NOMO-1 treated with DMSO at 0.1 percent for 48 hours (cell line): Measurements from ENCODE around the gene LIMS2.

Experiments used
- DNase-seq: peaks from one replicate; lab custom pipeline; 2025; ENCODE audit not compliant: unreplicated experiment; lab: John Stamatoyannopoulos, UW

LIMS2 gene

DNA sequence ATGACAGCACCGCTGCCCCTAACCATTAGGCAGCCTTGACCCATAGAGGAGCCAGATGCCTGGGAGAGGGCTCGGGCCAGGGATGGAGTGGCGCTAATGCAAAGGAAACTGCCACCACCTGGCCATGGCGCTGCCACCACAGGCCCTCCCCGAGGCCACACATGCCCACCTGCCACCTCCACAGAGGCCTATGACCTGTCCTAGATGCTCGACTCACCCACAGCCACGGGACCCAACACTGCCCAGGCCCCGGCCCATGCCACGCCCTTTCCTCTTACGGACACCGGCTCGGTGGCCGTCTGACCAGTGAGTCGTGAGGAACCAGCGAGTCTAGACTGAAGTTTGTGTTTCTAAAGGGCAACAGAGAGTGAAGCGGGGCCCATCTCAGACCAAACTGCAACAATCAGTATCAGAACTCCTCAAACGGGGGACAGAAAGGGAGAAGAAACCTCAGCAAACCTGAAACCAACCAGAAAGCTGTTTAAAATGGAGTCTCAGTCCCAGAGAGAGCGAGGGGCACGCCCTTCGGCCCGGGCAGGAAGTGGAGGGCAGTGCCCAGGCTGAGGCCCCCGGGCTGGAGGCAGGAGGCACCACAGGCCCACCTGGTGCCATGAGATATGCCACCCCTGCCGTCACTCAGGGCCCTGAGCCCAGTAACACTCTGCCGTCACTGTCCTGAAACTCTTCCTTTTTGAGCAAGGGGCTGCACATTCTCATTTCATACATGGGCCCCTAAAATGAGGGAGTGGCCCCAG lies 28.7 kb downstream of the LIMS2 start:
- DNase-seq = no peak

DNA sequence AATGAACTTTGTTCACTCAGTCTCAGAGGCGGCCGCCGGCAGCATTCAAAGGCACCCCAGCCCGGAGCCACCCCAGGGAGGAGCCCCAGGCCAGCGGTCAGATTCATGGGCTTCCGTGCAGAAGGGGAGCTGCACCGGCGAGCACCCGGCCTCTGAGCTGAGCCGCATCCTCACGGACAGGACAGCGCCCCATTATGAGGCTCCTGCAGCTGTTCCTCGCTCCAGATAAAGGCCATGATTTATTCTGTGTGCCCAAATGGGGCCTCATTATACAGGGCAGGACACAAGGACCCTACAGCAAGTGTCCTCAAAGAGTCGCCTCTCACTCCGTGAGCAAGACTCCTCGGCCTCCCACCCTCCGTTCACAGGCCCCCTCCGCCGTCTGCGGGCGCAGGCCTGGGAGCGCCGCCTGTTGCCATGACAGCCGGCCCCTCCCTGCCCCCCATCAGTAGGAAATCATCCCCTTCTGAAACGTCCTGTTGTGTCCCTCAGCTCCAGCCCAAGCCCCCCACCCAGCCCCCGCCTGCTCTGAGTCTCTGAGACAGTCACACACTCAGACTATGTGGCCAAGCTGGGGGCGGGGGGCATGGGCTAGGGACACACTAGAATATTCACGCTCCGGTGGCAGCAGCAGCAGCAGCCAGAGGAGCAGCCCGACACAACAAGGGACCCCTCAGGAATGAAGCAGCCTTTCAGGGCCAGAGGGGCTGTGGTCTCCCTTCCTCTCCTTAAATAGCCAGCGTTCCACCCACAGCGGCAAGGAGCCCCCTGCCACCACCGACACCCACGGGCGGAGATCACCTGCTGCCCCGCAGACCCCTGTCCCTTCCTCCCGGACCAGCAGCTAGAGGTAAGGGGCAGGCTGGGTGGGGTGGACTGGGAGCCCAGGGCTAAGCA lies 29.7 kb downstream of the LIMS2 start, which contains the start of gene GPR17:
Gene GPR17, plus strand, starts transcription at position 759 of the 897 bp plus-strand sequence. CDS start 4,583 bp downstream, outside the sequence.
- DNase-seq = no peak

DNA sequence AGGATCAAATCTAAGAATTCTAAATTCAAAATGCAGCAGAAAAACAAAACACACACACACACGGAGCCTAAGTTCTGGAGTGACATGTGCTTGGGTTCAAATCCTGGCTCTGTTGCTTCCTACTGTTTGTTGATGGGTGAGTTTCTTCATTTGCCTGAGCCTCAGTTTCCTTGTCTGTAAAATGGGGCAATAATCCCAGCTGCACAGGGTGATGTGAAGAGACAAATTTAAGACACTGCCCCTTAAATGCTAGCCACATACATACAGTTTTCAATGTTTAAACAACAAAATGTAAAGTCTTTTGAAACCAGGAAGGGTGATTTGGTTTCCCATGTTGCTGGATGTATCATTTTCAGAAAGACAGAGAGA lies 30.3 kb downstream of the LIMS2 start:
- DNase-seq = no peak

DNA sequence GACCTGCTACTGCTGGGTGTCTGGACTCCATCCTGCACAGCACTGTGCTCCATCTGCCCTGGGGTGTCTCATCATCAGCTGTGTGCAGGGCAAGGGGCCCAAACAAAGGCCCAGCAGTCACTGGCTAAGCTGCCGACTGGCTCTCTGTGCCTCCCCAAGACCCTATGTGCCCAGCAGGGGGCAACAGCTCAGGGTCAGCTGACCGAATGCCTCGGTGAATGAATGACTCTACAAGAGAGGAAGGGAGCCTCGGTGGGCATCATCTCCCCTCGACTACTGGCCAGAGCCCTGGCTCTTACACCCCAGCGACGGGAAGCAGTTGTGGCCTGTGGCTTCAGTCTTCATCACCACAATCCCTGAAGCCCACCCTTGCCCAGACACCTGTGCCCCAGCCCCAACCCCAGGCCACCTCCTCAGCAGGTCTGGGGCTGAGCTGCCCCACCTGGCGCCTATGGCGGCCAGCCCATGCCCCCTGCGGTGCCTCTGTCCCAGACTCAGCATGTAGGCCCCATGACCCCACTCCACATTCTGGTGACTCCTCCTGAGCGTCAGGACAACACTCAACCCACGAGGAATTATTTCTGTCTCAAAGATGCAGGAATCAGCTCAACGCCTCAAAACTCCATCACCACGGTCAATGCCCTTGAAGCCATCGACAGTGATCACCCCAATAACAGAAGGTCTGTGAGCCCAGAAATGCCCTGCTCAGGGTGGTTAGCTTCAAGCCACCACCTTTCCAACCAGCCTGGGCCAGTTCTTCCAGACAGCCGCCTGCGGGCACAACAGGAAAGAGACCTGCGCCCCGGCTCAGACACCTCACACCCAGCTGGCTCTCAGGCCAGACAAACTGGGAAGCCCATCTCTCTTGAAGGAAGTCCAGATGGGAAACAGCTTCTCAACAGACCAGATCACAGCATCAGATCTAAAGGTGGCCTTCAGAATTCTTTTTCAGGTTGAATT lies 31.0 kb downstream of the LIMS2 start:
- DNase-seq = no peak

DNA sequence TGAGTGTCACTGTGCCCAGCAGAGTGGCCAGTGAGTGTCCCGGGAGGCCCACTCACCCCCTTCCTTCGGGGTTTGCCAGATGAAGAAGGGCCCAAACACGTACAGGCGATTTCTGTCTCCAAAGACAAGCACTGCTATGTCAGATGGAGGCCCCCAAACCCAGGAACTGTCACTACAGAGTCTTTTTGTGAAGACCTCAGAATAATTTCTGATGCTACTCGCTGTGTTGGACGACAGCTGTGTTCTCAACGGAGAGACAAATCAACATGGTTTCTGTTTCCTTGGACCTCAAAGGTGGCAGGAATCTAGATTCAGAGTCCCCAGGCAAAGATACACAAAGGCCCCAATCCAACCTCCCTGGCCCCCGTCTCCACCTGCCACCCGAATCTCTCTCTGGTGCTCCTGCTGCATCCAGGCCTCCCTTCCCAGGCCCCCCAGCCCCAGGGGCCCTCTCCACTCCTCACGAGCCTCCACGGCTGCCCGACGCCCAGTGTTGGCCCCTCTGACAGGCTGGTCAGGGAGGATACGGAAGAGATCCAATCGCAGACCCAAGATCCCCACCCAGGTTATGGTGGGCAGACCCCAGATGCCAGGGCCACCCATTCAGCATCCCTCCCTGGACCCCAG lies 31.8 kb downstream of the LIMS2 start:
- no peak for DNase-seq

DNA sequence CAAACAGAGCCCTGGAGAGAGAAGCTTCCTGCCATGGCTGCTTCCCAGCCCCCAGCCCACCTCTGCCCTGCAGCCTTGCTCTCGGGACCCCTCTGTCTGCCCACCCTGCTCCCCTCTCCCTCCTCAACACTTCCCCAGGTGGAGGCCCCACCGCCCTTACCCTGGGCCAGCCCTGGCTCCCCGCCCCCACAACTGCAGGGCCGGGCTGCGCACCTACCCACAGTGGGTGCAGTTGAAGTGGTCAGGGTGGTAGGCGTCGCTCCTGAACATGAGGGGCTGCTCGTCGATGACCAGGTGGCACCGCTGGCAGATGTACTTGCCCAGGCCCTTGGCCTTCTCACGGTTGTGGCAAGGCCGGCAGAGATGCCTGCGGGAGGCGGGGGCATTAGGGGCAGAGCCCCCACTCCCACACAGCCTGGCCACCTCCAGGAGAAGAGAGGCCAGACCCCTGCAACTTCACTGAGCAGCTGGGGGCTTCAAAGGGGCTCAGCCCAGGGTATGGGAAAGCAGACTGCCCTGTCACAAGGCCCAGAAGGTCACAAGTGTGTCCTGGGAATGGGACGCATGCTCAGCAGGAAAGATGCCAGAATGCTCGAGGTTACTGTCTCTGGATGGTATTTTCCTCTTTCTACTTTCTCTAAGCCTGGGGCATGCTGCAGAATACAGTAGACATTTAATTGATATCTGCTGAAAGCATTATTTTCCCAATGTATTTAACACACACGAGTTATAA lies 32.5 kb downstream of the LIMS2 start:
- DNase-seq = no peak

DNA sequence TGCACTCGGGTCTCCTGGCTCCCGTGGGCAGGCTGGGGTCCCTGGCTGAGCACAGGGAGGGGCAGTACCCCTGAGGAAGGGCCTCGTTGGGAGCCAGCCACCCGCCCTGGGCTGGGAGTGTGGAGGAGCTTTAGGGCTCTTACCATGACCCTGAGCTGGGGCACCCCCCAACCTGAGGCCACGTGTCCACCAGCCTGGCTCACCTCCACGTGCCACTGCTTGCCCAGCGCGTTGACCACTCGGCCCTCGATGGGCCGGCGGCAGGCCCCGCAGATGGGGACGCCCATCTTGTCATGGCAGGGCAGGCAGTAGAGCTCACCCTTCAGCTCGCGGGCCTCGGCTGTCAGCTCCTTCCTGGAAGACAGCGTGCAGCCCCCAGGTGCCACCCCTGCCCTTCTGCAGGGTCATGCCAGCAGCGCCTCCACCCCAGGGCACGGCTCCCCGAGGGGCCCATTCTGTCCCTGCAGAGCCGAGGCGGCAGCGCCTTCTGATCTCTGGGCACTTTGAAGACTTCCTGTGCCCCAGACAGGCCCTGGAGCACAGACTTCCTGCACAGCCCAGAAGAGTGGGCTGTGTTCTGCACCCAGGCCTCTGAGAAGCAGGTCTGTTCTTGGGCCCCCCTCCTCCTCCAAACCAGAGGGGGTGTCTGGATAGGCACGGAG lies 33.4 kb downstream of the LIMS2 start:
- no peak for DNase-seq

DNA sequence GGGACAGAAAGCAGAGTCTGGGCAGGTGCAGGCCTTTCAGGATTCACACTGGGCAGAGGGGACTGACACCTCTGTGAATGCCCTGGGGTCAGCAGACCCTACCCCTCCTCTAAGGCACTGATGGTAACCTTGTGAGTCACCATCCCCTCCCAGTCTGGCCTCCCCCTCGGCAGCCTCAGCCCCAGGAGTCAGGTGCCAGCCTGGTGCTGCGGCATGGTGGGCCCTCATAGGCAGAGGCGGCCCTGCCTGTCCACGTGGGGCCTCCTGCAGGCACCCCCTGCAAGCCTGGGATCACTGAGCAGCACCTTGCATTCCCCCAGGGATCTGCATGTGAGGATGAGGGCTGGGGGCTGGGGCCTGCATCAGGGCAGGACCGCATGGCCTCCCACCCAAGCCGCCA lies 34.2 kb downstream of the LIMS2 start:
- DNase-seq = no peak

DNA sequence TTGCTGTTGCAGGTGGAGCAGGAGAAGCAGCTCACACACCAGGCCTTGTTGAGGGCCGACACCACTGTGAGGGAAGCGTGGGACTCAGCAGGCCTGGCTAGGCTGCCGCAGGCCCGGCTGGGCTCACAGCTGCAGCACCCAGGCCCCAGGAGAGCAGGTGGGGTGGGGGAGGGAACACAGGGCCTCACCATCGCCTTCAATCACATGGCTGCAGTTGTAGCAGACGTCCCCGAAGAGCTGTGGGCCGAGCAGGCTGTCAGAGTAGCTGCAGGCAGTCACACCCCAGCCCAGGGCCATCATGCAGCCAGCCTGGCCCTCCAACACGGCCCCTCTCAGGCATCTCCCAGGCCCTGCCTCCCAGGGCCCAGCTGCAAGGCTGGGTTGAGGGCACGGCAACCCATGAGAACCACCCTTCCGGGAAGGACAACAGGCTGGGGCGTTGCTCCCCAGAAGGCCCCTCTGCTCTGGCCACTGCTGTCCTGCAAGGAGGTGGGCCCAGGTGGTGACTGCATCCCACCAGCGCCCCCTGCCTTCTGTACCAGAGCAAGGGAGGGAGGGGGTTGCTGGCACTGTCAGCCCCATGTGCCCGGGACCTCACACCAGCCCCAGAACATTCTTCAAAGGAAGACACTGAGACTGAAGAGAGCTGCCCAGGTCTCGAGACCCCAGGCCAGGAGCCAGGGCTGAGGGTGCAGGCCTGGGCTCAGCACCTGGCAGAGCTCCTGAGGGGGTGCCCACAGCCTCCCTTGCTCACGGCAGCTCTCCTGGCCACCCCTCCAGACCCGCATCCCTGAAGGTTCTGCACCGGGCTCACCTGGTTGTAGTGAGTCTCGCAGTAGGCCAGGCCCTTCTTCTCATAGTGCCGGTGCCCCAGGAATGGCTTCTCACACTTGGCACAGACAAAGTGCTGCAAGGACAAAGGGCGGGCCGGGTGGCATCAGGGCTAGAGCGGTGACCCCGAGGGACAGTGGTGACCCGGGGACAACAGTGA lies 35.0 kb downstream of the LIMS2 start:
- no peak for DNase-seq

DNA sequence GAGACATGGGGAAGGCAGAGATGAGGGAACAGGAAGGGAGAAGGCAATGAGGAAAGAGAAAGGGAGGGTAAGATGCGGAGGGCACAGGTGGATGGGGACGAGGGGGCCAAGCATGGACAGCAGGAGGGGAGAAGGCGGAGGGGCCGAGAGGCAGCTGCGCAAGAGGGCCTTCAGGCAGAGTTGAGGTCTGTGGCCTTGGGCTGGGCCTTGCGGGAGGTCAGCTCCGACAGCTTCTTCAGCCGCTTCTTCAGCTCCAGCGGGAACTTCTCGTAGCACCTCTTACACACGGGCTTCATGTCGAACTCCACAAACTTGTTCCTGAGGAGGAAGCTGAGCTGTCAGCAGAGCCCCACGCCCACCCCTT lies 36.2 kb downstream of the LIMS2 start:
- no peak for DNase-seq

DNA sequence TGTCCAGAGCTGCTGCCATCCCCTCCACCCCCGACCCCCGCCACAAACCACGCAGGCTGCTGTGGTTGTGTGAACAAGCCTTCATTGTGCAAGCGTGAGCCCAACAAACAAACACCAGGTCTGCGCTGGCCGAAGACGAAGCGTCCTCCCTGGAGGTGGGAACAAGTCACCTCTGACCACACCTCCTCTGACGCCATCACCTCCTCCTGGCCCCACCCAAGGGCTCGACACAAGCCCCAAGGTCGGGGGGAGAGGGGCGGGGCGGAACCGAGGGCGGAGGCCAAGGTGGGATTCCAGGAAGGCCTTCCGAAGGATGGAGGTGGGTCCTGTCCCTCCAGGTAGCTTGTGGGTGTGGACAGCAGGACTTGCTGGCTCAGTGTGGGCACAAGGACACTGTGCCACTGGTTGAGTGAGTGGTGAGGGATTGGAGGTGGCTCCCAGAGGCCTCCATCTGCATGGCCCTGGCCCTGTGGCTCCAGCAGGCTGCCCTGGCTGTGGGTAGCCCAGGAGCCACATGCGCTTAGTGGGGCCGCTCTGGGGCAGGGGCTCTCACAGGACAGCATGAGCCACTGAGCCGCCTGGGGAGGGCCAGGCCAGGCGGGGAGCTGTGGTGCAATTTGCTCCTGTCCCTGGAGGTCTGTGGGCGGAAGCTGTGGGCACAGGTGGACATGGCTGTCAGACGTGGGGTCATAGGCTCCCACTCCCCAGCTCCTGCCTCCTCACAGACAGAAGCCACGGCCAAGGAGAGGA lies 36.8 kb downstream of the LIMS2 start:
- DNase-seq = no peak

DNA sequence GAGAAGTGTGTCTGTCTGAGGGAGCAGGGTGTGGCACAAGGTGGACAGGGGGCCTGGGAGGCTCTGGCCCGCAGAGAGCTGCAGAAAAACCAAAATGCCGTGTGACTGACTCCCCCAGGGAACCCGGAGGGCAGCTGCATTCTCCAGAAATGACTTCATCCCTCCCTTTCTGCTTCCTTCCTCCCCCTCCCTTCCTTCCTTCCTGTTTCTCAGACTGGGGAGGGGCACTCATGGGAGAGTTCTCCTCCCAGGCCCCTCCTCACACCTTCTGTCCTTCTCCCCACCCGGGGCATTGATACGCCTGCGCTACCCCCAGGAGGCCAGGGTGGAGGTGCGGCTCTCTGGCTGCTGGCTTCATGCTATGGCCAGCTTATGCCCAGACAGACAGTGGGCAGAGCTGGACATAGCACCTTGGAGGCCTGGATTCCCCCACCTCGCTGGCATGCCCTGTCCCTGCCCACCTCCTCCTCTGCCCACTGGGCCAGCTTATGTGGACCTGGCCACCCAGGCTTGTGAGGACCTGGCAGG lies 37.5 kb downstream of the LIMS2 start:
- DNase-seq = no peak

DNA sequence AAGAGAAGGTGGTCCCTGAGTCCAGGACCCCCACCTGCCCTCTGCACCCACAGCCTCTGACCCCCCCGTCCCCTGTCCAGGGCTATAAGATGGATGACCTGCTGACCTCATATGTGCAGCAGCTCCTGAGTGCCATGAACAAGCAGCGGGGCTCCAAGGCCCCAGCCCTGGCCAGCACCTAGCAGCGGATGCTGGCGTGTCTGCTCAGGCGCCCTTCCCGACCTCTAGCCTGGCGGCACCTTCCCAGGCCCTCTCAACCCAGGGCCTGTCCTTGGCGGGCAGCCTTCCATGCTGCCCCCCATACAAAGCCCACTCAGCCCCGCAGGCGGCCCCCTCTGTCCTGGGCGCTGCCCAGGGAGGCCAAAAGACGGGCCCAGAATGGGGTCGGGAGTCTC lies 38.1 kb downstream of the LIMS2 start:
- DNase-seq = no peak

DNA sequence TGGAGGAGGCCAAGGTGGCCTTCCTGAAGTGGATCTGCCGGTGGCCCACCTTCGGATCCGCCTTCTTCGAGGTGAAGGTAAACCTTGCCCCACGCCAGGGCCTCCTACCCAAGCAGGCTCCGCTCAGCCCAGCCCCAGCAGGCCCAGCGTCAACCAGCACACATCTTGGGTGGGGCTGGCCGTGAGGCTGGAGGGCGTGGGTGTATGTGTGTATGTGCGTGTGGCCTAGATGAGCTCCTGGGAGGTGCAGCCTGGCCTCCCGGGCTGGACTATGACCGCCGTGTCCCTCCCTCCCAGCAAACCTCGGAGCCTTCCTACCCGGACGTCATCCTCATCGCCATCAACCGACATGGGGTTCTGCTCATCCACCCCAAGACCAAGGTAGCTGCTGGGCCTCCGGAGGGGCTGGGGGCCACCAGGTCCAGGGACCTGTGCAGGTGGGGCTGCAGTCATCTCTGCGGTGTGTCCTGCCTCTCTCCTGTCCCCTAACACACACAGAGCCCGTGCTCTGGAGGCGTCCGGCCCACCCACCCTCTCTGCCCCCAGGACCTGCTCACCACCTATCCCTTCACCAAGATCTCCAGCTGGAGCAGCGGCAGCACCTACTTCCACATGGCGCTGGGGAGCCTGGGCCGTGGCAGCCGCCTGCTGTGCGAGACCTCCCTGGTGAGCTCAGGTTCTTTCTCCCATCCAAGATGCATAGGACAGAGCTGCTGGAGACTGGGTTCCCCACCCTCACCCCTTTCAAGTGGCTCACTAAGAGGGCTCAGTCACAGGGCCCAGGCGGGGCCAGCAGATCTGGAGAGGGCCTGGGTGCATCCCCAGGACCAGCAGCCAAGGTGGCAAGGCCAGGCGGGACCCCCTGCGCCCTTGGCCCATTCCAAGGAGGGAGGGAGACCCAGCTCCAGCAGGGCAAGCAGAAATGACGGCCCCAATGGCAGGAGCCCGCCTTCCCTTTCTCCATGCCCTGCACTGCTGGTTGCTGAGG lies 38.8 kb downstream of the LIMS2 start:
- no peak for DNase-seq

DNA sequence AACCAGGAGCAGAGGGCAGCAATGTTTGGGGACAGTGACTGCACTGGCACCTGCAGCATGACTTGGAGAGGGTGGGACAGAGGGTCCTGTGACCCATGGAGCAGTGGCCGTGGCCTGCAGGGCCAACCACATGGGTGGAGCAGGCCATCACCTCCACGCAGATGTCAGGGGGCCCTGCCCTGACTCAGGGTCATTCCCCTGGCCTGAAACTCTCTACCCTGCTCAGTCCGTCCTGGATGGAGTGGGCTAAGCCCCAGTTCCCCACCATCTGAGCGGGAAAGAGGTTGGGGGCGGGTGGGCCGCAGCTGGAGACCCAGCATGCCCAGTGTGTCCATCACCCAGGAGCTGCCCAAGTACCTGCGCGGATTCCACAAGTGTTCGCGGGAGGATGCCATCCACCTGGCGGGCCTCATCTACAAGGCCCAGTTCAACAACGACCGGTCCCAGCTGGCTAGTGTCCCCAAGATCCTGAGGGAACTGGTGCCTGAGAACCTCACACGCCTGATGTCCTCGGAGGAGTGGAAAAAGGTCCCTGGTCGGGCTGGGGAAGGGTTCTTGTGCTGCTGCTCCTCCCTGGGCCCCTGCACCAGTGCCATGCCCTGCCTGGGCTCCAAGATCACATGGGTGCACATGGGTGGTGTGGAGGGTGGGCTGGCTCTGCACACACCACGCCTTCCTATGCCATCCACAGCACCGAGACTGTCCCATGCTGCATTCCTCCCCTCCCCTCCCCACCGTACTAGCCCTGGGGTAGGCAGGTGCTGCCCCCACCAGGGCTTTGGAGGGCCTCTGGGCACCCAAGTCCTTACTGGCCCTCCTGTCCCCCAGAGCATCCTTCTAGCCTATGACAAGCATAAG lies 39.7 kb downstream of the LIMS2 start:
- DNase-seq = no peak
